Subcutaneous adipose tissue (tissue), 4 donors: ENCODE measurements around the gene STAT4. TPM values are rescaled to one million over a fixed set of nuclear protein-coding genes. Genes with fewer than 3 reads are reported as not detected.

Source experiments
- CTCF ChIP-seq: fragments of 450-650 bp; IDR thresholded peaks from one replicate; pipeline ENCODE4 v1.5.1; 2016; ENCODE audit warnings: low read depth, mild to moderate bottlenecking, control low read depth, antibody characterized with exemption, moderate library complexity
- total RNA-seq, 4 donors: library from RNA; depleted of rRNA; stranded (reverse); fragments of >200 nt; gene quantifications; one replicate each; pipeline ENCODE4 v1.1.0, GENCODE V29; 2016

STAT4 gene
- total RNA-seq, 4 donors from 2014 or later, result 4.4 to 14.7 (median 6.7) TPM

GRCh38 chr2:191020221-191020741 lies 130.5 kb downstream of the STAT4 start:
- no peak for TF ChIP-seq CTCF

- no peak for TF ChIP-seq CTCF
Observed at GRCh38 chr2:191019376-191019775, 131.4 kb downstream of the STAT4 start.

- no peak for TF ChIP-seq CTCF
Observed at GRCh38 chr2:191018643-191019119, 132.1 kb downstream of the STAT4 start.

GRCh38 chr2:191018048-191018447 lies 132.7 kb downstream of the STAT4 start:
- TF ChIP-seq CTCF, result no peak

- no peak for TF ChIP-seq CTCF
Observed at GRCh38 chr2:191015831-191016230, 135.0 kb downstream of the STAT4 start.

- no peak for TF ChIP-seq CTCF
Observed at GRCh38 chr2:191015239-191015638, 135.6 kb downstream of the STAT4 start.

GRCh38 chr2:191014653-191015020 lies 136.2 kb downstream of the STAT4 start:
- no peak for TF ChIP-seq CTCF
